PFSK-1 (cell line): ENCODE data around the gene EIPR1.

Experiments used
- FOXP2 ChIP-seq: optimal IDR thresholded peaks from 2 replicates; pipeline ENCODE3; 2011; ENCODE audit warnings: borderline replicate concordance, control low read depth, inconsistent platforms; ENCODE audit not compliant: insufficient read depth; ENCODE audit errors: extremely low read length, extremely low read depth
- POLR2AphosphoS5 ChIP-seq: IDR thresholded peaks from 2 replicates; pipeline ENCODE4 v1.6.1; 2012; ENCODE audit warnings: low read depth, mild to moderate bottlenecking, control low read depth, low read length, moderate library complexity
- REST ChIP-seq, 2 experiments: IDR thresholded peaks; 2 replicates each; pipeline versions ENCODE4 v1.6.1 to v1.8.0; 2011 to 2012; ENCODE audit warnings: low read depth in 2 of 2, low read length in 2 of 2, control low read depth in 1 of 2, inconsistent platforms in 1 of 2, mild to moderate bottlenecking in 1 of 2, moderate library complexity in 1 of 2; ENCODE audit not compliant: insufficient read depth in 1 of 2
- SIN3A ChIP-seq: IDR thresholded peaks from 2 replicates; pipeline ENCODE4 v1.6.1; 2012; ENCODE audit warnings: mild to moderate bottlenecking, low read length, moderate library complexity, borderline replicate concordance; ENCODE audit not compliant: insufficient read depth
- TAF1 ChIP-seq: IDR thresholded peaks from 2 replicates; pipeline ENCODE4 v1.6.1; 2012; ENCODE audit warnings: low read length, control low read depth, borderline replicate concordance; ENCODE audit not compliant: insufficient read depth

Gene EIPR1

GRCh38 chr2:3422161-3422779 is 44.7 kb upstream of the EIPR1 start:
- TF ChIP-seq FOXP2 (no peak), POLR2AphosphoS5 (no peak), REST (IDR thresholded peaks at IDR 0.05; ENCODE audit: insufficient read depth in 1 of 2, low read depth in 2 of 2, low read length in 2 of 2) (no peak), TAF1 (no peak), SIN3A (no peak)

GRCh38 chr2:3421580-3421979 is 44.0 kb upstream of the EIPR1 start:
- no peak for TF ChIP-seq SIN3A
- no peak for TF ChIP-seq POLR2AphosphoS5
- TF ChIP-seq TAF1, result no peak
- no peak for TF ChIP-seq FOXP2
- no peak for TF ChIP-seq REST (IDR thresholded peaks at IDR 0.05; ENCODE audit: insufficient read depth in 1 of 2, low read depth in 2 of 2, low read length in 2 of 2)

- no peak for TF ChIP-seq FOXP2
Measured at GRCh38 chr2:3420769-3421397, 43.3 kb upstream of the EIPR1 start.

- no peak for TF ChIP-seq POLR2AphosphoS5
- no peak for TF ChIP-seq FOXP2
- TF ChIP-seq TAF1, result no peak
- no peak for TF ChIP-seq REST (IDR thresholded peaks at IDR 0.05; ENCODE audit: insufficient read depth in 1 of 2, low read depth in 2 of 2, low read length in 2 of 2)
- no peak for TF ChIP-seq SIN3A
Measured at GRCh38 chr2:3420076-3420768, 42.6 kb upstream of the EIPR1 start.

GRCh38 chr2:3418766-3419404 is 41.3 kb upstream of the EIPR1 start:
- TF ChIP-seq POLR2AphosphoS5 (no peak), REST (IDR thresholded peaks at IDR 0.05; ENCODE audit: insufficient read depth in 1 of 2, low read depth in 2 of 2, low read length in 2 of 2) (no peak), SIN3A (no peak), FOXP2 (no peak), TAF1 (no peak)
